ENCODE data around the gene XXYLT1. TPM values are rescaled to one million over a fixed set of nuclear protein-coding genes. Genes with fewer than 3 reads are reported as not detected.

Gene XXYLT1
- polyA plus RNA-seq, 1 donor (not counting 4 experiments of a cell fraction or from before 2014, with no cell fraction given): 11.1 TPM

DNA sequence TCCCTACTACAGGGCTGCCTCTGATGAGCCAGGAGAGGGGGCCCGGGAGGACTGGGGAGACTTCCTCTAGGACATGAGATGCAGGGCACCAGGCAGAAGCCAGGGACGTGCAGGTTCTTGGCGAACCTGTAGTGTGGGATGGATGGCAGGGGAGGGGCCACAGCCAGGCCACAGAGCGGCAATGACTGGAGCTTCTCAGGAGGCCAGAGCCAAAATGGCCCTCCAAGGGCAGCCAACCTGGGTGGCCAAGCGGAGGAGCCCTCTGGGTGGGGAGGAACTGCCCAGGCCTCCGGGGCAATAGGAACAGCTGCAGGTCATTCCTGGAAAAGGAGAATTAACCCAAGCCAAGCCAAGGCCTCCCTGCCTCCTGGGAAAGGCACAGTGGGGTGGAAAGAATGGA, 224.5 kb downstream of the XXYLT1 start:
- Histone ChIP-seq H3K4me3 (ENCODE audit: control insufficient read depth in 2 of 3, extremely low read depth in 1 of 3, insufficient read depth in 2 of 3, low read depth in 1 of 3, low read length in 3 of 3) (no peak overlapping the region), H3K9ac (ENCODE audit: control insufficient read depth, extremely low read depth, insufficient read depth, low read length) (no peak overlapping the region), H3K27ac (ENCODE audit: control insufficient read depth, insufficient read depth, low read length) (no peak overlapping the region), H4K20me1 (ENCODE audit: control insufficient read depth, extremely low read depth, insufficient read depth, low read length) (no peaks in the 10 kb centered on the region), H3K9me1 (ENCODE audit: control insufficient read depth, extremely low read depth, insufficient read depth, low read length) (no peaks in the 10 kb centered on the region), H3K4me1 (ENCODE audit: control insufficient read depth, extremely low read depth, insufficient read depth, low read length) (peaks cover 8% of the 10 kb centered on the region), H3K4me2 (ENCODE audit: control insufficient read depth, extremely low read depth, insufficient read depth, low read depth, low read length) (no peak overlapping the region), H3K27me3 (ENCODE audit: control insufficient read depth, extremely low read depth, insufficient read depth, low read length) (no peaks in the 10 kb centered on the region), H3K79me2 (ENCODE audit: control insufficient read depth, insufficient read depth, low read length) (no peaks in the 10 kb centered on the region), H3K36me3 (ENCODE audit: control insufficient read depth in 2 of 2, extremely low read depth in 1 of 2, insufficient read depth in 2 of 2, low read length in 2 of 2) (no peaks in the 10 kb centered on the region), H3K9me3 (ENCODE audit: control insufficient read depth, low read depth, low read length) (no peaks in the 10 kb centered on the region), H2AFZ (ENCODE audit: control insufficient read depth, low read length) (no peak overlapping the region)
- no peak for FAIRE-seq
- dilution Hi-C loops (cut with MboI; ENCODE audit: extremely low pct_ligation_motif_present, low sequenced_read_pairs): no loop called here
- no peak for TF ChIP-seq EZH2 (IDR thresholded peaks at IDR 0.05; ENCODE audit: low read length)
- TF ChIP-seq, protein P1, sequence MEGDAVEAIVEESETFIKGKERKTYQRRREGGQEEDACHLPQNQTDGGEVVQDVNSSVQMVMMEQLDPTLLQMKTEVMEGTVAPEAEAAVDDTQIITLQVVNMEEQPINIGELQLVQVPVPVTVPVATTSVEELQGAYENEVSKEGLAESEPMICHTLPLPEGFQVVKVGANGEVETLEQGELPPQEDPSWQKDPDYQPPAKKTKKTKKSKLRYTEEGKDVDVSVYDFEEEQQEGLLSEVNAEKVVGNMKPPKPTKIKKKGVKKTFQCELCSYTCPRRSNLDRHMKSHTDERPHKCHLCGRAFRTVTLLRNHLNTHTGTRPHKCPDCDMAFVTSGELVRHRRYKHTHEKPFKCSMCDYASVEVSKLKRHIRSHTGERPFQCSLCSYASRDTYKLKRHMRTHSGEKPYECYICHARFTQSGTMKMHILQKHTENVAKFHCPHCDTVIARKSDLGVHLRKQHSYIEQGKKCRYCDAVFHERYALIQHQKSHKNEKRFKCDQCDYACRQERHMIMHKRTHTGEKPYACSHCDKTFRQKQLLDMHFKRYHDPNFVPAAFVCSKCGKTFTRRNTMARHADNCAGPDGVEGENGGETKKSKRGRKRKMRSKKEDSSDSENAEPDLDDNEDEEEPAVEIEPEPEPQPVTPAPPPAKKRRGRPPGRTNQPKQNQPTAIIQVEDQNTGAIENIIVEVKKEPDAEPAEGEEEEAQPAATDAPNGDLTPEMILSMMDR (optimal IDR thresholded peaks at IDR 0.05 in 1 of 3, IDR thresholded peaks at IDR 0.05 in 1 of 3, conservative IDR thresholded peaks at IDR 0.05 in 1 of 3; ENCODE audit: extremely low read depth in 1 of 3, insufficient read depth in 2 of 3, low read length in 3 of 3): no peak
- no peak for DNase-seq (ENCODE audit: low read depth, low spot score)

DNA sequence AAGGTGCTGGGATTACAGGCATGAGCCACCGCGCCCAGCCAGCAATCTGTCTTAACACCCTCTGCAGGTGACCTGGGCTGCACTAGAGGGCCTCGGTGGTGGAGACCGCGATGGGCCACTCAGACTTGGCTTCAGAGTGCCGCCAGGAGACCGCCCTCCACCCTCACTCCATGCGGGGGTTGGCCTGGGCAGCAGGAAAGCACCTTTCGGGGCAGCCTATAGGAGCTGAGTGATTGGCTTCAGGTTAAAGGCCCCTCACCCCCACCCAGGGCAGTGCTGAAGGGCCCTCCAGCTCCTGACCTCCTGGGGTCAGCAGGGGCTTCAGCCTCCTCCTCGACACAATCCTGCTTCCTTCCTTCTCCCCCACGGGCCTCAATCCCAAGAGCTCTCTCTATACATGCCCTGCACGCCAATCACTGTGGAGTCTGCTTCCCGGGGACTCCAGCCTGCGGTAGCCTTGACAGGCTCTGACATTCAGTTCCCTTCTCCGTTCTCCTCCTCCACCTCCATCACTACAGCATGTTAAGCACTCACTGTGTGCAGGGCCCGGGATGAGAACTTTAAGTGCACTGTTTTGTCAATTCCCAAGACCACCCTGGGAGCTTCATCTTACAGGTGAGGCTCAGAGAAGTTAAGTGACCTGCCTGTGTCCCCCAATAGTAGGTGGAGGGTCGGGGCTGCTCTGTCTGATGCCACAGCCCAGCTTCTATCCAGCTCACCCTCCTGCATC, 225.3 kb downstream of the XXYLT1 start:
- TF ChIP-seq, protein P1 (optimal IDR thresholded peaks at IDR 0.05 in 1 of 3, IDR thresholded peaks at IDR 0.05 in 1 of 3, conservative IDR thresholded peaks at IDR 0.05 in 1 of 3; ENCODE audit: extremely low read depth in 1 of 3, insufficient read depth in 2 of 3, low read length in 3 of 3): no peak
- TF ChIP-seq EZH2 (IDR thresholded peaks at IDR 0.05; ENCODE audit: low read length): no peak
- no peak overlapping the region for H3K9ac ChIP-seq (ENCODE audit: control insufficient read depth, extremely low read depth, insufficient read depth, low read length)
- H2AFZ ChIP-seq (ENCODE audit: control insufficient read depth, low read length): no peak overlapping the region
- H3K27me3 ChIP-seq (ENCODE audit: control insufficient read depth, extremely low read depth, insufficient read depth, low read length): no peaks in the 10 kb centered on the region
- DNase-seq (ENCODE audit: low read depth, low spot score): no peak
- H3K4me2 ChIP-seq (ENCODE audit: control insufficient read depth, extremely low read depth, insufficient read depth, low read depth, low read length): no peak overlapping the region
- no peaks in the 10 kb centered on the region for H4K20me1 ChIP-seq (ENCODE audit: control insufficient read depth, extremely low read depth, insufficient read depth, low read length)
- H3K9me3 ChIP-seq (ENCODE audit: control insufficient read depth, low read depth, low read length): no peaks in the 10 kb centered on the region
- no peak for FAIRE-seq
- dilution Hi-C loops (cut with MboI; ENCODE audit: extremely low pct_ligation_motif_present, low sequenced_read_pairs): no loop called here
- H3K4me3 ChIP-seq (ENCODE audit: control insufficient read depth in 2 of 3, extremely low read depth in 1 of 3, insufficient read depth in 2 of 3, low read depth in 1 of 3, low read length in 3 of 3): no peak overlapping the region
- H3K79me2 ChIP-seq (ENCODE audit: control insufficient read depth, insufficient read depth, low read length): no peaks in the 10 kb centered on the region
- H3K36me3 ChIP-seq (ENCODE audit: control insufficient read depth in 2 of 2, extremely low read depth in 1 of 2, insufficient read depth in 2 of 2, low read length in 2 of 2): no peaks in the 10 kb centered on the region
- no peak overlapping the region for H3K27ac ChIP-seq (ENCODE audit: control insufficient read depth, insufficient read depth, low read length)
- H3K4me1 ChIP-seq (ENCODE audit: control insufficient read depth, extremely low read depth, insufficient read depth, low read length): peaks cover 13% of the 10 kb centered on the region
- H3K9me1 ChIP-seq (ENCODE audit: control insufficient read depth, extremely low read depth, insufficient read depth, low read length): no peaks in the 10 kb centered on the region
